ENCODE results near the gene TMEM72.

DNA sequence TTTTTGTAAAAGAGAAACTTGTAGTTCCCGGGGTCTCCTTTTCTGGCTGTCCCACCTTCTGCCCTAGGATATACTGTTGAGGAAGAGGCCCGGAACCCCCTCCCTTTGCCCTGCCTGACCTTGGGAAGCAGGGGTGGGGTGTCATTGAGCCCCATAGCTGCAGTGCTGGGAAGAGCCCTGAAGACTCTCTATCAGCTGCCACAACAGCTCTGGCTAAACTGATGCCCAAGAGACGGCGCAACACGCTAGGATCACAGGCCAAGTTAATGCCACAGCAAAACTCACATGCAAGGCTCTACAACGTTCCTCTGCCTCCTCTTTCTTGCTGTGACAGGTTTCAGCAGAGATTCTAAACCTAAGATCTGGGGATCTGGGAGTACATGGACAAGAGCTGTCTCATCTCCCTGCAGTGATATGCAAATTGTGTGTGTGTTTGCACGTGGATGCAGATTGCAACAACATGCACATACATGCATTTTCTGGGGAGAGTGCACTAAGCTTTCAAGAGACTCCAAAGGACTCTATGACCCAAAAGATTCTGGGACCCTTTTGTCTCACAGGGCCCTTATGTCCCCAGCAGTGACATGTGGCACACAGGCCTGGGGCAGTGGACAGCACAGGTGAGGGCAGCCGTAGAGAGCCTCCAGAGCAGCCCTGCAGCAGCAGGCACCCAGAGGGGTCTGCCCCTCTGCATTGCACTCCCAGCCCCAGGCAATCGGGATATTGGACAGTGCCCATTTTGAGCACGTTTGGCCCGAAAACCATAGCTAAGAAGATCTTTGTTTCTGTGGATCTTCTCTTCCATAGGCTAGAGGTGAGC, 51.0 kb downstream of the TMEM72 start:
- TF ChIP-seq ESRRG (CRISPR knock-in tag; IDR thresholded peaks at IDR 0.05), result no peak
- no peak for TF ChIP-seq PPARA (CRISPR knock-in tag; IDR thresholded peaks at IDR 0.05; ENCODE audit: borderline replicate concordance)
- no peak for TF ChIP-seq ISL1 (CRISPR knock-in tag; IDR thresholded peaks at IDR 0.05)
- TF ChIP-seq ZNF70 (CRISPR knock-in tag; IDR thresholded peaks at IDR 0.05), result no peak
- TF ChIP-seq ARNTL (CRISPR knock-in tag; IDR thresholded peaks at IDR 0.05; ENCODE audit: borderline replicate concordance, low read depth), result no peak
- TF ChIP-seq ZFP3 (CRISPR knock-in tag; IDR thresholded peaks at IDR 0.05), result no peak
- TF ChIP-seq GLIS3 (CRISPR knock-in tag; IDR thresholded peaks at IDR 0.05), result no peak
- TF ChIP-seq TCF4 (CRISPR knock-in tag; IDR thresholded peaks at IDR 0.05; ENCODE audit: borderline replicate concordance), result no peak
- TF ChIP-seq ZC3H10 (CRISPR knock-in tag; IDR thresholded peaks at IDR 0.05), result no peak
- TF ChIP-seq, protein P1, sequence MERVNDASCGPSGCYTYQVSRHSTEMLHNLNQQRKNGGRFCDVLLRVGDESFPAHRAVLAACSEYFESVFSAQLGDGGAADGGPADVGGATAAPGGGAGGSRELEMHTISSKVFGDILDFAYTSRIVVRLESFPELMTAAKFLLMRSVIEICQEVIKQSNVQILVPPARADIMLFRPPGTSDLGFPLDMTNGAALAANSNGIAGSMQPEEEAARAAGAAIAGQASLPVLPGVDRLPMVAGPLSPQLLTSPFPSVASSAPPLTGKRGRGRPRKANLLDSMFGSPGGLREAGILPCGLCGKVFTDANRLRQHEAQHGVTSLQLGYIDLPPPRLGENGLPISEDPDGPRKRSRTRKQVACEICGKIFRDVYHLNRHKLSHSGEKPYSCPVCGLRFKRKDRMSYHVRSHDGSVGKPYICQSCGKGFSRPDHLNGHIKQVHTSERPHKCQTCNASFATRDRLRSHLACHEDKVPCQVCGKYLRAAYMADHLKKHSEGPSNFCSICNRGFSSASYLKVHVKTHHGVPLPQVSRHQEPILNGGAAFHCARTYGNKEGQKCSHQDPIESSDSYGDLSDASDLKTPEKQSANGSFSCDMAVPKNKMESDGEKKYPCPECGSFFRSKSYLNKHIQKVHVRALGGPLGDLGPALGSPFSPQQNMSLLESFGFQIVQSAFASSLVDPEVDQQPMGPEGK (CRISPR knock-in tag; IDR thresholded peaks at IDR 0.05; ENCODE audit: borderline replicate concordance), result no peak
- no peak for TF ChIP-seq OSR1 (CRISPR knock-in tag; IDR thresholded peaks at IDR 0.05)
- TF ChIP-seq CSDC2 (CRISPR knock-in tag; IDR thresholded peaks at IDR 0.05), result no peak
- TF ChIP-seq RARB (CRISPR knock-in tag; IDR thresholded peaks at IDR 0.05), result no peak

All from SK-N-SH treated with all-trans-retinoic acid at 6 μM for 48 hours (cell line).